Parathyroid adenoma (tissue), 2 donors: ENCODE measurements around the gene ADCY5.

Source experiments
- H2AFZ ChIP-seq: fragments of 300-600 bp; sonication (generic); one replicate; pipeline ENCODE4 v1.7.0; 2017; ENCODE audit warnings: antibody characterized with exemption, mild to moderate bottlenecking
- H3K27ac ChIP-seq: fragments of 300-600 bp; sonication (generic); one replicate; pipeline ENCODE4 v1.7.0; 2017
- H3K27me3 ChIP-seq: fragments of 300-600 bp; sonication (generic); one replicate; pipeline ENCODE4 v1.7.0; 2017; ENCODE audit warnings: low read length; ENCODE audit not compliant: control insufficient read depth, insufficient read depth
- H3K36me3 ChIP-seq: fragments of 300-600 bp; sonication (generic); one replicate; pipeline ENCODE4 v1.7.0; 2017; ENCODE audit warnings: low read length; ENCODE audit not compliant: control insufficient read depth, insufficient read depth
- H3K4me1 ChIP-seq: fragments of 300-600 bp; sonication (generic); one replicate; pipeline ENCODE4 v1.7.0; 2017; ENCODE audit warnings: control low read depth
- H3K4me2 ChIP-seq: fragments of 300-600 bp; sonication (generic); one replicate; pipeline ENCODE4 v1.7.0; 2017; ENCODE audit warnings: low read length
- H3K4me3 ChIP-seq: fragments of 300-600 bp; sonication (generic); one replicate; pipeline ENCODE4 v1.7.0; 2017; ENCODE audit warnings: low read depth, low read length
- H3K79me2 ChIP-seq: fragments of 300-600 bp; sonication (generic); one replicate; pipeline ENCODE4 v1.7.0; 2017; ENCODE audit warnings: control low read depth
- H3K9ac ChIP-seq: fragments of 300-600 bp; sonication (generic); one replicate; pipeline ENCODE4 v1.7.0; 2017; ENCODE audit warnings: mild to moderate bottlenecking
- H3K9me3 ChIP-seq: fragments of 300-600 bp; sonication (generic); one replicate; pipeline ENCODE4 v1.7.0; 2017; ENCODE audit warnings: low read length; ENCODE audit not compliant: control insufficient read depth
- TF ChIP-seq, protein P1 (sequence below): fragments of 300-600 bp; sonication (generic); IDR thresholded peaks from one replicate; pipeline ENCODE4 v1.7.0; 2017; ENCODE audit warnings: antibody characterized with exemption, mild to moderate bottlenecking
- donor health status: primary hyperparathyroidism.

ADCY5 gene

DNA sequence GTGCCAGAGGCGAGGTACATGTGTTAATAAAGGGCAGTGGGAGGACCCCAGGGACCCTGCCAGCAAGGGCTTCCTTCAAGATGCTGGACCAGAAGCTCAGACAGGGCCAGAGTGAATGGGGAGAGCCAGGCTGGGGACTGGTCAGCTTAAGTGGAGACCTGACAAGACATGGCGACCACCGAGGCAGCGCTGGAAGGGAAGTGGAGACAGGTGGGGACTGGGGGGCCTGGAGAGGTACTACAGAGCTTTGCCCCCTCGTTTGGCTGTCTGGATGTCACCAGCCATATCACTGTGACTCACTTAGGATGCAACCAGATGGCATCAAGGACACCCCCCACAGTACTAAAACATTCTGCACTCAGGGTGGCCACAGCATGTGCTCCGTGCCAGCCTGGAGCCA is 97.9 kb downstream of the ADCY5 start:
- Histone ChIP-seq H3K36me3 (no peaks in the 10 kb centered on the region), H3K79me2 (no peaks in the 10 kb centered on the region), H3K4me3 (no peak overlapping the region), H3K9me3 (no peaks in the 10 kb centered on the region), H2AFZ (no peak overlapping the region), H3K27me3 (no peaks in the 10 kb centered on the region), H3K27ac (no peak overlapping the region), H3K4me1 (no peaks in the 10 kb centered on the region), H3K4me2 (no peak overlapping the region), H3K9ac (no peak overlapping the region)
- TF ChIP-seq, protein P1, sequence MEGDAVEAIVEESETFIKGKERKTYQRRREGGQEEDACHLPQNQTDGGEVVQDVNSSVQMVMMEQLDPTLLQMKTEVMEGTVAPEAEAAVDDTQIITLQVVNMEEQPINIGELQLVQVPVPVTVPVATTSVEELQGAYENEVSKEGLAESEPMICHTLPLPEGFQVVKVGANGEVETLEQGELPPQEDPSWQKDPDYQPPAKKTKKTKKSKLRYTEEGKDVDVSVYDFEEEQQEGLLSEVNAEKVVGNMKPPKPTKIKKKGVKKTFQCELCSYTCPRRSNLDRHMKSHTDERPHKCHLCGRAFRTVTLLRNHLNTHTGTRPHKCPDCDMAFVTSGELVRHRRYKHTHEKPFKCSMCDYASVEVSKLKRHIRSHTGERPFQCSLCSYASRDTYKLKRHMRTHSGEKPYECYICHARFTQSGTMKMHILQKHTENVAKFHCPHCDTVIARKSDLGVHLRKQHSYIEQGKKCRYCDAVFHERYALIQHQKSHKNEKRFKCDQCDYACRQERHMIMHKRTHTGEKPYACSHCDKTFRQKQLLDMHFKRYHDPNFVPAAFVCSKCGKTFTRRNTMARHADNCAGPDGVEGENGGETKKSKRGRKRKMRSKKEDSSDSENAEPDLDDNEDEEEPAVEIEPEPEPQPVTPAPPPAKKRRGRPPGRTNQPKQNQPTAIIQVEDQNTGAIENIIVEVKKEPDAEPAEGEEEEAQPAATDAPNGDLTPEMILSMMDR = no peak

DNA sequence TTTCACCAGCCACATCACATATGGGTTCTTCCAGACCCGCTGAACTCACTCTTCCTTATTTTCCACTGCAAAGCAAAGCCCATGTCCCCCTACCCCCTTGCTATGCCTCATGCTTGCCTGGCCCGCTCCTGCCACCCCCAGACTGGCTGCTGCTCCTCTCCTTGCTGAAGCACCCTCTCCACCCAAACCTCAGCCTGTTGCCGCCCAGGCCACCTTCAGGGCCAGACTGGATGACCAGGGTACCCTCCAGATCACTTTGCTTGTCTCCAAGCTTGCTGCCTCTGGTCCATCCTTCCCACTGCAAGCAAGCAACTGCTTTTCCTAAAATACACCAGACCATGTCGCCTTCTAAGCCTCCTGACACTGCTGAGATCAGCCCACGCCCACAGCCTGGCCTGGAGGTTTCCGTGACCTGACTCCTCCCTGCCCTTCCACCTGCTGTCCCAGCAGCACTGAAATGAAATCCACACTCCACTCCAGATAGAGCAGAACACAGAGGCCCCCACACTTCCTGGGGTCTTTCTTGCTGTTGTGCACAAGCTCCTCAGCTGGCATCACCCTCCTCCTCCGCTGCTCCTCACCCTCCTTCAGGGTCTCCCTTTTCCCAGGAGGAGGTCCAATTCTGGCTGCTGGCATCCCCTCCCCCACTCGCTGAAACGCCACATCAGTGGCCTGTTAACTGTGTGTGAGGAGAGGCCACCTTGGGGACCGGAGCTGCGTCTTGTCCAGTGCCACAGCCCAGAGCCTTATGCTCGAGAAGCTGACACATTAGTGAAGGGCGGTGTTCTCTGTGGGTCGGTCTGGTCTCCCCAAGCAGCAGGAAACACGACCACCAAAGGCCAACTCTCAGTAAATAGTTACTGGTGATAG is 99.1 kb downstream of the ADCY5 start:
- H3K4me1 ChIP-seq = no peaks in the 10 kb centered on the region
- TF ChIP-seq, protein P1 = no peak
- no peak overlapping the region for H3K27ac ChIP-seq

DNA sequence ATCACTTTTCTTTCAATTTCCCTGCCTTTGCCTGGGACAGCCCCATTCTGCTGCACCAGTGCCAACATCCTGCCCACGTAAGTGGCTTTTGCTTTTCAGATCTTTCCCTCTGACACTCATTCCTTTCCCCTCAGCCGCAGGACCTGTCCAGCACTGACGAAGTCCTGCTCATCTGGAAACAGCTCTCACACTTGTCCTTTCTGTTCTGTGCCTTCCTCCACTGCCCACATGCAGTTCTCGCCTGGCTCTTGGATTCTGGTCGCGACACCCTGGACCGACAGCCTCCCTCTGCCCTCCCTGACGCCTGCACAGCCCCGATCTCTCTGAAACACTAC is 99.7 kb downstream of the ADCY5 start:
- Histone ChIP-seq H3K9ac (no peak overlapping the region), H3K27me3 (no peaks in the 10 kb centered on the region), H3K27ac (no peak overlapping the region), H3K36me3 (no peaks in the 10 kb centered on the region), H3K79me2 (no peaks in the 10 kb centered on the region), H3K4me3 (no peak overlapping the region), H3K4me1 (no peaks in the 10 kb centered on the region), H3K4me2 (no peak overlapping the region), H2AFZ (no peak overlapping the region), H3K9me3 (no peaks in the 10 kb centered on the region)
- TF ChIP-seq, protein P1 = no peak

More for the DNA sequence above, 99.1 kb downstream of the ADCY5 start:
- no peaks in the 10 kb centered on the region for H3K9me3 ChIP-seq
- H3K27me3 ChIP-seq = no peaks in the 10 kb centered on the region
- H2AFZ ChIP-seq = no peak overlapping the region
- H3K4me3 ChIP-seq = no peak overlapping the region
- no peak overlapping the region for H3K4me2 ChIP-seq
- no peaks in the 10 kb centered on the region for H3K36me3 ChIP-seq
- H3K9ac ChIP-seq = no peak overlapping the region
- no peaks in the 10 kb centered on the region for H3K79me2 ChIP-seq

DNA sequence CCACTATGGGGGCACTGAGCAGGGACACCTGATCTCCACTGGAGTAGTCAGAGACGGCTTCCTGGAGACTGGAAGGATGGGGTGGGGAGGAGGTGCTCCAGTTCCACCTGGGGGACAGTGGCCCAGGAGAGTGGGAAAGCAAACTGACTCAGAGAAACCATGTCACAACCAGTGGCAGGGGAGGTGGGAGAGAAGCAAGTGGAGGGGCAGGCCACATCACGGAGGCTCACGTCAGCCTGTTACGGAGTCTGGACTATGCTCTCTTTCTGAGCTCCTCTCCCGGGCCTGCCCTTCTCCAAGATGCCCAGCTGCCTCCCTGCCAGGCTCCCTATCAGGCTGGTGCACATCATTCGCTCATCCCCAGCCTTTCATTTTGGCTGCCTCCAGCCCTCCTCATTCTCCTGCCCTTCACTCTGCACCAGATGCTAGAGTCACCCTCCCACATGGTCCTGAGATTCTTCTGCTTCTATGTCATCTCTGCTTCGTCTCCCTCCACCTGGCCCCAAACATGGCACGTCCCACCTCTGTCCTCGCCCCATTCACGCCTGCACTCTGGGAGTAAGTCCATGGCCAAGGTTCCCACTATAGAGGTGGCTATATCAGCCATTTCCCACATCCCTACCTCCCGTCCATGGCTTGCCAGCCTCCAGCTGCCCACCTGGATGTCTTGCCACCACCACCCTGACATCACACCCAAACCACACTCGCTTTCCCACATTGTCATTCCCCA is 100.3 kb downstream of the ADCY5 start:
- Histone ChIP-seq H3K4me1 (no peaks in the 10 kb centered on the region), H3K27ac (no peak overlapping the region), H3K9ac (no peak overlapping the region)

More for the DNA sequence above, 100.3 kb downstream of the ADCY5 start:
- H3K4me2 ChIP-seq = no peak overlapping the region
- no peaks in the 10 kb centered on the region for H3K9me3 ChIP-seq
- no peaks in the 10 kb centered on the region for H3K79me2 ChIP-seq
- H3K27me3 ChIP-seq = no peaks in the 10 kb centered on the region
- TF ChIP-seq, protein P1 = no peak
- H3K4me3 ChIP-seq = no peak overlapping the region
- H3K36me3 ChIP-seq = no peaks in the 10 kb centered on the region
- H2AFZ ChIP-seq = no peak overlapping the region
